Mesenchymal stem cell (in vitro differentiated cells and primary cell): ENCODE results near the gene SKAP1.

ENCODE experiments used
- DNase-seq: peaks from one replicate; pipeline ENCODE4 v3.0.0-alpha.2; 2013
- H2AFZ ChIP-seq: one replicate; pipeline ENCODE4 v1.6.1; 2013; ENCODE audit warnings: low read depth, mild to moderate bottlenecking, control low read depth, inconsistent platforms, low read length, moderate library complexity
- H2AK5ac ChIP-seq: 2 replicates; pipeline ENCODE4 v1.6.1; 2013; ENCODE audit warnings: low read length, moderate library complexity, mild to moderate bottlenecking, inconsistent platforms; ENCODE audit not compliant: severe bottlenecking
- H2BK120ac ChIP-seq: one replicate; pipeline ENCODE4 v1.6.1; 2013; ENCODE audit warnings: low read depth, mild to moderate bottlenecking, inconsistent platforms, low read length, moderate library complexity
- H2BK12ac ChIP-seq, 2 experiments: one replicate each; pipeline ENCODE4 v1.6.1; 2013; ENCODE audit warnings: inconsistent platforms in 2 of 2, low read length in 2 of 2, mild to moderate bottlenecking in 2 of 2, moderate library complexity in 2 of 2, control low read depth in 1 of 2
- H2BK15ac ChIP-seq: one replicate; pipeline ENCODE4 v1.6.1; 2013; ENCODE audit warnings: mild to moderate bottlenecking, low read depth, inconsistent platforms; ENCODE audit not compliant: poor library complexity, severe bottlenecking
- H2BK5ac ChIP-seq: 2 replicates; pipeline ENCODE4 v1.6.1; 2013; ENCODE audit warnings: low read depth, mild to moderate bottlenecking, low read length, control low read depth, inconsistent platforms; ENCODE audit not compliant: poor library complexity, severe bottlenecking
- H3K14ac ChIP-seq, 2 experiments: one replicate each; pipeline ENCODE4 v1.6.1; 2013; ENCODE audit warnings: inconsistent platforms in 2 of 2, low read length in 2 of 2, control low read depth in 1 of 2, mild to moderate bottlenecking in 1 of 2, moderate library complexity in 1 of 2
- H3K18ac ChIP-seq, 2 experiments: one replicate each; pipeline ENCODE4 v1.6.1; 2013; ENCODE audit warnings: inconsistent platforms in 2 of 2, low read length in 2 of 2, control low read depth in 1 of 2, low read depth in 1 of 2, mild to moderate bottlenecking in 1 of 2
- H3K23ac ChIP-seq, 2 experiments: one replicate each; pipeline ENCODE4 v1.6.1; 2013; ENCODE audit warnings: inconsistent platforms in 2 of 2, low read length in 2 of 2, mild to moderate bottlenecking in 2 of 2, moderate library complexity in 2 of 2, control low read depth in 1 of 2
- H3K27ac ChIP-seq: 2 replicates; pipeline ENCODE4 v1.5.1; 2013; ENCODE audit warnings: mild to moderate bottlenecking, moderate library complexity, low read length, control low read depth, inconsistent platforms; ENCODE audit not compliant: poor library complexity, severe bottlenecking
- H3K27me3 ChIP-seq, 2 experiments: 2 replicates each; pipeline versions ENCODE4 v1.6.1 to v1.7.0; 2013; ENCODE audit warnings: low read length in 2 of 2, mild to moderate bottlenecking in 2 of 2, moderate library complexity in 2 of 2, control low read depth in 1 of 2, inconsistent platforms in 1 of 2; ENCODE audit not compliant: control insufficient read depth in 1 of 2, insufficient read depth in 1 of 2
- H3K36me3 ChIP-seq, 2 experiments: 2 replicates each; pipeline versions ENCODE4 v1.6.1 to v1.7.0; 2013; ENCODE audit warnings: low read length in 2 of 2, control low read depth in 1 of 2, inconsistent platforms in 1 of 2, low read depth in 1 of 2, mild to moderate bottlenecking in 1 of 2; ENCODE audit not compliant: insufficient read depth in 2 of 2, control insufficient read depth in 1 of 2
- H3K4ac ChIP-seq, 2 experiments: one replicate each; pipeline ENCODE4 v1.6.1; 2013; ENCODE audit warnings: inconsistent platforms in 2 of 2, low read length in 2 of 2, mild to moderate bottlenecking in 2 of 2, moderate library complexity in 2 of 2, control low read depth in 1 of 2, low read depth in 1 of 2
- H3K4me1 ChIP-seq: 2 replicates; pipeline ENCODE4 v1.6.1; 2013; ENCODE audit warnings: low read depth, low read length, control low read depth; ENCODE audit not compliant: control insufficient read depth, insufficient read depth
- H3K4me2 ChIP-seq: 2 replicates; pipeline ENCODE4 v1.6.1; 2013; ENCODE audit warnings: low read length, mild to moderate bottlenecking, inconsistent platforms; ENCODE audit not compliant: poor library complexity, severe bottlenecking
- H3K4me3 ChIP-seq, 2 experiments: 2 replicates each; pipeline versions ENCODE4 v1.5.1 to v1.7.0; 2013; ENCODE audit warnings: low read length in 2 of 2, mild to moderate bottlenecking in 2 of 2, control low read depth in 1 of 2, low read depth in 1 of 2; ENCODE audit not compliant: insufficient read depth in 1 of 2
- H3K79me1 ChIP-seq: replicated peaks from 2 replicates; pipeline ENCODE4 v1.6.1; 2013; ENCODE audit warnings: mild to moderate bottlenecking, control low read depth, low read length, inconsistent platforms; ENCODE audit not compliant: poor library complexity, severe bottlenecking
- H3K9ac ChIP-seq: 2 replicates; pipeline ENCODE4 v1.7.0; 2013; ENCODE audit warnings: mild to moderate bottlenecking, low read length, moderate library complexity
- H3K9me3 ChIP-seq: 2 replicates; pipeline ENCODE4 v1.7.0; 2013; ENCODE audit warnings: mild to moderate bottlenecking, low read length; ENCODE audit not compliant: control insufficient read depth
- H4K8ac ChIP-seq: one replicate; pipeline ENCODE4 v1.6.1; 2013; ENCODE audit warnings: inconsistent platforms, mild to moderate bottlenecking, low read length, moderate library complexity
- H4K91ac ChIP-seq: one replicate; pipeline ENCODE4 v1.6.1; 2013; ENCODE audit warnings: mild to moderate bottlenecking, low read length, inconsistent platforms
- WGBS: methylation state at CpG from one replicate; pipeline ENCODE4 v1.1.7; 2013; ENCODE audit warnings: mixed read lengths; 5-methylcytosine and 5-hydroxymethylcytosine counted together

Gene SKAP1

GRCh38 chr17:48195910-48196309 lies 234.1 kb downstream of the SKAP1 start:
- Histone ChIP-seq H3K14ac (no peak overlapping the region), H2BK120ac (no peak overlapping the region), H3K9me3 (no peaks in the 10 kb centered on the region), H3K4me3 (no peak overlapping the region), H3K4me1 (no peaks in the 10 kb centered on the region), H3K18ac (no peak overlapping the region), H3K27me3 (peaks cover 0 to 31% of the 10 kb centered on the region in 2 experiments), H3K23ac (no peak overlapping the region), H3K4ac (no peak overlapping the region), H3K9ac (no peak overlapping the region), H2AFZ (no peak overlapping the region), H3K36me3 (no peaks in the 10 kb centered on the region), H2AK5ac (no peak overlapping the region), H2BK5ac (no peak overlapping the region), H3K79me1 (no peaks in the 10 kb centered on the region), H3K4me2 (no peak overlapping the region), H4K8ac (no peak overlapping the region), H2BK15ac (no peak overlapping the region), H3K27ac (no peak overlapping the region), H2BK12ac (no peak overlapping the region), H4K91ac (no peak overlapping the region)
- DNase-seq, result no peak

DNA sequence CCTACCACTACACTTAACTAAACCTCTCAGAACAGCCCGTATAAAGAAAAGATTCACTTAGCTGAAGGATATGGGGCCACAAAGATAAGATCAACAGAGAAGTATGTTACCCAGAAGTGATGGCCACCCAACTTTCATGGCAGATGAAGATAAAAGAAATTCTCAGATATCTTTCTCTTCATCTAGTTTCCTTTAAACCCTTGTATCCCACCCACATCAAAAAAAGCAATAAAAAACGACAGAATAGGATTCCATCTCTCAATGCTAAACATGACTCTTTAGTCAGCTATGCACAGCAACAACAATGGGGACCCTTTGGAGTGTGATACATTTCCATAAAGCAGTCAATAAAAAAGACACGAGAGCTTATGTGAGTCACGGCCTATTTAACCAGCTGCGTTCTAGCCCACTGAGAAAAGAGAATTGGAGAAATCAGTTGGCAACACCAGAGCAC lies 235.9 kb downstream of the SKAP1 start:
- no peaks in the 10 kb centered on the region for H3K36me3 ChIP-seq
- no peak overlapping the region for H3K14ac ChIP-seq
- no peak overlapping the region for H3K23ac ChIP-seq
- H2BK15ac ChIP-seq, result no peak overlapping the region
- DNase-seq, result peak; percentile 71
- H2BK5ac ChIP-seq, result no peak overlapping the region
- no peak overlapping the region for H2BK12ac ChIP-seq
- no peak overlapping the region for H3K4me3 ChIP-seq
- no peaks in the 10 kb centered on the region for H3K9me3 ChIP-seq
- no peak overlapping the region for H3K9ac ChIP-seq
- H3K79me1 ChIP-seq, result no peaks in the 10 kb centered on the region
- H3K18ac ChIP-seq, result no peak overlapping the region
- H3K4ac ChIP-seq, result no peak overlapping the region
- WGBS, result 2% methylated on average over 4 of the region's 5 CpGs
- H2AK5ac ChIP-seq, result no peak overlapping the region
- H3K4me2 ChIP-seq, result no peak overlapping the region
- H3K27me3 ChIP-seq, result peaks cover 0 to 30% of the 10 kb centered on the region in 2 experiments
- no peak overlapping the region for H2AFZ ChIP-seq
- H4K91ac ChIP-seq, result no peak overlapping the region
- peak overlapping the region; percentile 31 for H3K27ac ChIP-seq
- no peaks in the 10 kb centered on the region for H3K4me1 ChIP-seq
- H2BK120ac ChIP-seq, result no peak overlapping the region
- H4K8ac ChIP-seq, result no peak overlapping the region

GRCh38 chr17:48192321-48192731 lies 237.7 kb downstream of the SKAP1 start:
- no peak overlapping the region for H3K14ac ChIP-seq
- H3K9me3 ChIP-seq, result no peaks in the 10 kb centered on the region
- no peak overlapping the region for H3K23ac ChIP-seq
- no peak overlapping the region for H2AFZ ChIP-seq
- no peak overlapping the region for H2AK5ac ChIP-seq
- no peak overlapping the region for H3K18ac ChIP-seq
- H3K79me1 ChIP-seq, result no peaks in the 10 kb centered on the region
- H4K8ac ChIP-seq, result no peak overlapping the region
- H3K4me1 ChIP-seq, result no peaks in the 10 kb centered on the region
- no peak overlapping the region for H3K4me3 ChIP-seq
- H3K4me2 ChIP-seq, result no peak overlapping the region
- H3K27ac ChIP-seq, result no peak overlapping the region
- H2BK12ac ChIP-seq, result no peak overlapping the region
- no peak overlapping the region for H2BK120ac ChIP-seq
- no peak overlapping the region for H3K4ac ChIP-seq
- no peak for DNase-seq
- no peak overlapping the region for H2BK5ac ChIP-seq
- H3K36me3 ChIP-seq, result no peaks in the 10 kb centered on the region
- WGBS, result 47% methylated on average over 2 of the region's 4 CpGs
- H4K91ac ChIP-seq, result no peak overlapping the region
- no peak overlapping the region for H2BK15ac ChIP-seq
- no peak overlapping the region for H3K9ac ChIP-seq
- peaks cover 0 to 39% of the 10 kb centered on the region in 2 experiments for H3K27me3 ChIP-seq

GRCh38 chr17:48191362-48191761 lies 238.7 kb downstream of the SKAP1 start:
- H3K4me1 ChIP-seq, result no peaks in the 10 kb centered on the region
- H4K8ac ChIP-seq, result no peak overlapping the region
- no peaks in the 10 kb centered on the region for H3K36me3 ChIP-seq
- H3K18ac ChIP-seq, result no peak overlapping the region
- H2BK120ac ChIP-seq, result no peak overlapping the region
- DNase-seq, result no peak
- no peak overlapping the region for H2BK15ac ChIP-seq
- no peak overlapping the region for H3K4ac ChIP-seq
- H2AK5ac ChIP-seq, result no peak overlapping the region
- H2BK5ac ChIP-seq, result no peak overlapping the region
- no peak overlapping the region for H3K27ac ChIP-seq
- no peak overlapping the region for H2BK12ac ChIP-seq
- no CpG with 5 or more reads among the region's 1 CpG for WGBS
- no peak overlapping the region for H2AFZ ChIP-seq
- peaks cover 0 to 41% of the 10 kb centered on the region in 2 experiments for H3K27me3 ChIP-seq
- no peak overlapping the region for H3K4me3 ChIP-seq
- H3K4me2 ChIP-seq, result no peak overlapping the region
- H3K14ac ChIP-seq, result no peak overlapping the region
- H3K79me1 ChIP-seq, result no peaks in the 10 kb centered on the region
- no peaks in the 10 kb centered on the region for H3K9me3 ChIP-seq
- H3K9ac ChIP-seq, result no peak overlapping the region
- no peak overlapping the region for H4K91ac ChIP-seq
- H3K23ac ChIP-seq, result no peak overlapping the region
